Inferior parietal cortex (tissue), 1 donor: ENCODE results near the gene CEP72.
"Not testable (repeated sequence)": the region's sequence is repeated elsewhere in the genome, so short reads cannot be mapped to it uniquely, and the experiment has no call there.

Source experiments
- DNase-seq: peaks from one replicate; pipeline ENCODE4 v3.0.0-alpha.2; 2016; ENCODE audit errors: extremely low spot score

Gene CEP72

DNA sequence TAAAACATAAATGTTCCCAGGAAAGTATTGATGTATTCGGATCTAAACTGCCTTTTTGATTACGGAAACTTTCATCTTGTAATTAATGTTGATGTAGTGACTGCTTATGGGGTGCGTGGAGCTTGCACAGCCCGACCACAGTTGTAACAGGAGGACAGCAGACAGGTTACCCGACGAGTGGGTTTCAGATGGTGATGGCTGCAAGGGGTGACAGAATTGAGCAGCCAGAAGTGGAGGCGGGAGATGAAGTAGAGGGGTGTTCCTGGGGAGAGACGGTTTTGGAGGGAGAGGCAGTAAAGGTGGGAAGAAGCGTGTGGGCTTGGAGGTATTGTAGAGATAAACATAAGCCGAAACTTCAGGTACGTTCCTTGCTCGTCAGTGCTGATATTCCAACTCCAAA, 5.8 kb downstream of the CEP72 start:
- DNase-seq: no peak

DNA sequence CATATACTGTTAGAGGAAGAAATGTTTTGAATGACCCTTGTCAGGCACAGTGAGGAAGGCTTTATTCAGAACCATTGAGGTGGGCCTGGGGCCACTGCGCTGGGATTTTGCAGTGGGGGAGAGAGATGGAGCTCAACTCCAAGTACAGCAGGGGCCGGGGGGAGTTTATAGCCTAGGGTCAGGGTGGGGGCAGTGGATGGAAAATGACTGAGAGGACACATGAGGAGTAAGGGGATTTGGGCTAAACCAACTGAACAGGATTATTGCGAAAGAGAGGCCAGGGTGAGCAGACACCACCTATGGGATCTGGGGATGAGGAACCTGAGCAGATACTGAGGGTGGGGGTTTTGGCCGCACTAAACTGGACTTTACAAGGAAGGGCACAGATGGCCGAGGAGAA, 6.3 kb downstream of the CEP72 start:
- no peak for DNase-seq

DNA sequence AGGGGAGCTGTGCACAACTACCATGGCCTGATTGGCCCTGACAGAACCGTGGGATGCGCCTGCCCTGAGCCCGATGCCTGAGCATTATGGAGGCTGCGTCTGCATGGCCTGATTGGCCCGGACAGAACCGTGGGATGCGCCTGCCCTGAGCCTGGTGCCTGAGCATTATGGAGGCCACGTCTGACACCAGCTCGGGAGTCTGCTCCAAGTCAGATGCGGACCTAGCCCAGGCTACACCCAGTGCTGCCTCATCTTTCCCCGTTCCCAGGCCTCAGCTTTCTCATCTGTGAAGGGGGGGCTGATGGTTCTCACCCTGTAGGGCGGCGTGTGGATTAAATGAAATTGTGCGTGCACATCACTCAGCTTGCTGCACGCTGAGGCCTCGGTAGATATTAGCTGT, 7.3 kb downstream of the CEP72 start:
- DNase-seq: no peak

DNA sequence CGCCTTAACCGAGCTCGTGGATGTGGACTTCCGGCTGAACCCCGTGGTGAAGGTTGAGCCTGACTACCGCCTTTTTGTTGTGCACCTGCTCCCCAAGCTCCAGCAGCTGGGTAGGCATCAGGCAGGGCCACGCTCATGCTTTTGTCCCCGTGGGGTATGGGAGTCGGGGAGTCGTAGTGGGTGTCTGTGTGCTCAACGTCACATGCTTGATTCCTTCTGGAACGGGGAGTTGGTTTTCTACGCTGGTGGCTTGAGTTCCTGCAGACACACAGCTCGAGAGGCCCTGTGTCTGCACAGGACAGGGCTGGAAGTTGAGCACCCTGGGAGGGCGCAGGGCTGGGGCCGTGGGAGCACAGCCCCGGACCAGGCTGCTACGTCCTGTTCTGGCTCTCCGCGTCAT, 8.0 kb downstream of the CEP72 start:
- DNase-seq: no peak

DNA sequence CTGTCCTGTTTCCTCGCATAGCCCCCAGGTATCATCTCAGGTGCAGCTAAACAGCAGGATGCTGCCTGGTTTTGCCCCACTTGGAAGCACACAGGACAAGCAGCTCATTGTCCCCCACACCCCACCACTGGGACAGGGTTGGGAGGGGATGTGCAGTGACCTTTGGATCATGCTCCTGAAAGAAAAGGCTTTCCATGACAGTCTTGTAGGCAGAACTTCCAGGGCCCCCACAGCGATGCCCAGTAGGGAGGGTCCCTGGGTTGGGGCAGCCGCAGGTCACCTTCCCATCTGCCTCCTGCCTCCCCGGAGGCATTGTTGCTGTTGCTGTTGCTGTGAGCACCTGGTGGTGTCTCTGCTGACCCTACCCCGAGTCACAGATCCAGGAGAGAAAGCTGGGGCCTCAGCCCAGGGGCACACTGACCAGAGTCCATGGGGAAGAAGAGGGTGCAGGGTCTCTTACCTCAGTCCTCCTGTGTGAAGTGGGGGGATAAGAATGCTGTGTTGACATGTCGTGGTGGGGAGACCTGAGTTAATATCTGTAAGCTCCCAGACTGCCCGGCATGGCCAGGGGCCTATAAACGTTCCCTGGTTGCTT, 8.5 kb downstream of the CEP72 start:
- DNase-seq: no peak

DNA sequence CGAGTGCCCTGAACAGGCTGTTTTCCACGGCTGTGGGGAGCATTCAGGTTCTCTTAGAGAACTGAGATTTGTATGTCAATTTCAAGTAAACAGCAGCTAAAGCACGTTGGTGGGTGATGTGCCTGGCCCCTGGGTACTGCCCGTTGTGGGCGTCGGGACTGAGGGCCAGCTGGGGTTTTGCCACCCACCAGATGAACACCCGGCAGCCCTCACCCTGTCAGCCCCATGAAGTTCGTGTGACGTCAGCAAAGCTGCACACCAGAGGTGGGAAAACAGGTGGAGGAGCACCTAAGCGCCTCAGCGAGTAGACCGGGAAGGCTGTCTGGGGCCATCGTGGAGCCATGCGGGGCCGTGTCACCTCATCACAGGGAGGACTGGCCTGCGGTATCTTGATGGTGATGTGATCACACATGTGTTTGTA, 9.2 kb downstream of the CEP72 start:
- DNase-seq: no peak

DNA sequence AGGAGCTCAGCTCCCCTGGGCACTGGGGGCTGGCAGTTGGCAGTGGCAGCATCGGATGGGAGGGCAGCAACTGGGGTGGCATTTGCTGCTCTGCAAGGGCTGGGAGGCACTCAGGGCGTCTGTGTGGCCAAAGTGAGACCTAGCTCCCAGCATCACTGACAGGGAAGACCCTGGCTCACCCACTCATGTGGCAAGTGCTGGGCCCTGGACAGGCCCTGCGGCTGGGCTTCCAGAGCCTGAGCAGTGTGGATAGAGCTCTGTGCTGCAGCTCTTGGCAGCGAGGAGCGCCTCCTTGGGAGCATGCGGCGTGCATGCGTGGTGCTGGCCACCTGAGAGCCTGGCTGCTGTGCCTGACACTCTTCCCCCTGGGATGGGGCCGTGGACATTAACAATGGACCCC, 10.2 kb downstream of the CEP72 start:
- no peak for DNase-seq

DNA sequence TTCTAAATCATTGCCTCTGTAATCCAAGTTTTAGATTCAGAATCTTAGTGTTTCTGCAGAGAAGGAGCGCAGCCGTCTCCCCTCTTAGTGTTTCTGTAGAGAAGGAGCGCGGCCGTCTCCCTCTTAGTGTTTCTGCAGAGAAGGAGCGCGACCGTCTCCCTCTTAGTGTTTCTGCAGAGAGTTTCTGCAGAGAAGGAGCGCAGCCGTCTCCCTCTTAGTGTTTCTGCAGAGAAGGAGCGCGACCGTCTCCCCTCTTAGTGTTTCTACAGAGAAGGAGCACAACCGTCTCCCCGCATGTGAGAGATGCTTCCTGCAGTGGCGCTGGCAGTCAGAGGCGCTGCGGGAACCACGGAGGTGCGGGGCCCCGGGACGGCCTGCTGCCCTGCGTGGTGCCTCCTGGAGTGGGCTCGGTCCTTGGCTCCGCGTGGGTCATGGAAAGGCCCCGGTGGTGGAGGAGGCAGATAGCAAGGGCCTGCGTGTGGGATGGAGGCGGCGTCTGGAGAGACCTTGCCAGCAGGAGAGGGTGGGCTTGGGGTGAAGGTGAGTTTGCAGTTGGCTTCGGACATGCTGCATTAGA, 10.9 kb downstream of the CEP72 start:
- DNase-seq: no peak

DNA sequence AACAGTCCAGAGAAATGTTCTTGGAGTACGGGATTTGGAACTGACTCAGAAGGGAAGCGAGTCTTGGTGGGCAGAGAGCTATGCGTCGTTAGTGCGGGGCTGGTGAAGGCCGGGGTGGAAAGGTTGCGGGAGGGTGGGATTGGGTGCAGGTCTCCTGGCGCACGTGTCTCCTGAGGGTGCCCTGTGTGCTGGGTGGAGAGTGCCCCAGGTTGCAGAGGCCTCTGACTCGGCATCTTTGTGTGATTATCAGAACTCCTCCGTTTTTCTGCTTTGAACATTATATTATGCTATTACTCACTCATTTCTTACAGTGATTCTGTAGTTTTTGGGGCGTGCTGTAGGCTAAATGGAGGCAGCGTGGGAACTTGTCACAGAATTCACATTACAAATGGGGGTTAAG, 11.4 kb downstream of the CEP72 start:
- DNase-seq: no peak

DNA sequence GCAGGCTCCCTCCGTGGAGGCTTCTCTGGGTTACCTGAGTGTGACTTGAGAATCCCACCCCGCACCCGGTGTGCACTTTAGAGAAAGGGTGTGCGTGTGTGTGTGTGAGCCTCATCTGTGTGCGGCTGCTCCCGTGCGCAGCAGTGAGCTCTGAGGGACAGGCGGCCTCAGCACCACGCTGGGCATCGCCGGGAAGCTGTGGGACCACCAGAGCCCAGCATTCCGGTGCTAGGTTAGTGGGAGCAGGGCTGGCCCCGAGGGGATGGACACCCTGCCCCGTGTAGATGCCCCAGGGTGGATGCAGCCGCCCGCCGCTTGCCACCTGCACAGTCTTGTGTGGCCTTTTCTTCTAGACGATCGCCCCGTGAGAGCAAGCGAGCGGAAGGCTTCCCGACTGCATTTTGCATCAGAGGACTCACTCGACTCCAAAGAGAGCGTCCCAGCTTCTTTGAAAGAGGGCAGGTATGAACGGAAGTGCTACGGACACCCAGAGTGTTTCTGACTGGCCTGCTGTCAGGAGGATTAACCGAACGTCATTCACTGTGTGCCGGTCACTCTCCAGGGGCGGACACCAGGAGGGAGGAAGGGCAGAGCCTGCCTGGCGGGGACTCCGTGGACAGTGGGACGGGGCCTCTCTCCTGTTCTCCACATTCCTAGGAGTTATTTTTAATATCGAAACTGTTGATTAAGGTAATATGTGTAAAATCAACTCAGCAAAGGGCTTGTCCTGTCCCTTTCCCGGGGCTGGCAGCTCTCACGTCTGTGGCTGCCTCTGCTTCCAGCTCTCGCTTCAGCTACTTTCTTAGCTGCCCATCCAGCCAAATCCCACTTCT, 12.2 kb downstream of the CEP72 start:
- no peak for DNase-seq

DNA sequence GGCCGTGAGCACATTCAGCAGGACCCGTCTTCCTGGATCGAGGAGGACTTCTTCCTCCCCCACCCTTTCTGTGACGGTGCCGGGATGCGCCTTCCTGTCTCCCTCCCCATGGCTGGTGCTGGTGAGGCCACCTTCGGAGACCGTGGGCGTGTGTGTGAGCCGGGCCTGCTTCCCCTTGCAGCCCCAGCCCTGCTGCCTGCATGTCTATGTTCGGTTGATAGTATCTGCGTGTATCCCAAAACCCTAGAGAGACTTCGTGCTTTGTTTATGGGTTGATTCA, 12.8 kb downstream of the CEP72 start:
- DNase-seq: no peak

DNA sequence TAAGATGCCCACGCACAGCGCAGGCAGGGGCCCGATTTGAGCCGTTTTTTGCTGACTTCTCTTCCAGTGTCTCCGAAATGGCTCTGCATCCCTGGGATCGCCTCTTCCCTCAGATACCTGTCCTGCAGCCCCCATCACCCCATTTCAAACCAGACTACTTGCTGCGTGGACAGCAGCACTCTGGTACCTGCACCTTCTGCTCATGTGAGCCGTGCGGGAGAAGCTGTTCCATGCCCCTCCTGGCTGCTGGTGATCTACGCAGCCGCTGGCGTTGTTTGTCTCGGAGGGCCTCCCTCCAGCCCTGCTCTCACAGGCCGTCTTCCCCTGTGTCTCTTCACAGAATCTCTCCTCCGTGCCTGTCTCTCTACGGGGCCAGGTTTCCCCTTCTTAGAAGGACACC, 13.4 kb downstream of the CEP72 start:
- DNase-seq: no peak

DNA sequence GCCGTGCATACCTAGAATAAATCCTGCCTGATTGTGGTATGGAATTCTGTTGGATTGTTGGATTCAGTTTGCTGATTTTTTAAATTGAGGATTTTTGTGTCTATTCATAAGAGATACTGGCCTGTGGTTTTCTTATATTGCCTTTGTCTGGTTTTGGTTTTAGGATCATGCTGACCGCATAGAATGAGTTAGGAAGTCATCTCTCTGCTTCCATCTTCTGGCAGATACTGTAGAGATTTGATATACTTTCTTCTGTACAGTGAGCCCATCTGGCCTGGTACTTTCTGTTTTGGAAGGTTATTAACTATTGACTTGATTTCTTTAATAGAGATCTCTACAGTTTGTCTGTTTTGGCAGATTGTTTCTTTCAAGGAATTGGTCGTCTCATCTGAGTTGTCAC, 14.7 kb downstream of the CEP72 start:
- no peak for DNase-seq

DNA sequence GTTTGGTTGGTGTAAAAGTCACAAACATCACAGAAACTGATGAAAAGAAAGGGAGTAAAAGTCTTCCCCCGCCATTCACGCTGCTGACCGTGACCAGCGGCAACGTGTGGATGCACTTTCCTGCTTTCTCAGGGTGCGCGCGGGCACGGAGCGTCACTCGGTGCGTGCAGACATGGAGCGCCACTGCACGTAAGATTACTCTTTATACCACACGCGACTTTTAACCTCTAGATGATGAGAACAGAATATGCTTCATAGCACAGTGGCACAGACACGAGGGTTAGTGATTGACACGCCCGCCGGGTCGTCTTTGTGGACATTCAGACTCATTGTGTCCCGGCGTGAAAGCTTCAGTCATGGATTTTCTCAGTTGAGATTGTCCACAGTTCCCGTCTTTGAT, 15.7 kb downstream of the CEP72 start:
- DNase-seq: no peak

DNA sequence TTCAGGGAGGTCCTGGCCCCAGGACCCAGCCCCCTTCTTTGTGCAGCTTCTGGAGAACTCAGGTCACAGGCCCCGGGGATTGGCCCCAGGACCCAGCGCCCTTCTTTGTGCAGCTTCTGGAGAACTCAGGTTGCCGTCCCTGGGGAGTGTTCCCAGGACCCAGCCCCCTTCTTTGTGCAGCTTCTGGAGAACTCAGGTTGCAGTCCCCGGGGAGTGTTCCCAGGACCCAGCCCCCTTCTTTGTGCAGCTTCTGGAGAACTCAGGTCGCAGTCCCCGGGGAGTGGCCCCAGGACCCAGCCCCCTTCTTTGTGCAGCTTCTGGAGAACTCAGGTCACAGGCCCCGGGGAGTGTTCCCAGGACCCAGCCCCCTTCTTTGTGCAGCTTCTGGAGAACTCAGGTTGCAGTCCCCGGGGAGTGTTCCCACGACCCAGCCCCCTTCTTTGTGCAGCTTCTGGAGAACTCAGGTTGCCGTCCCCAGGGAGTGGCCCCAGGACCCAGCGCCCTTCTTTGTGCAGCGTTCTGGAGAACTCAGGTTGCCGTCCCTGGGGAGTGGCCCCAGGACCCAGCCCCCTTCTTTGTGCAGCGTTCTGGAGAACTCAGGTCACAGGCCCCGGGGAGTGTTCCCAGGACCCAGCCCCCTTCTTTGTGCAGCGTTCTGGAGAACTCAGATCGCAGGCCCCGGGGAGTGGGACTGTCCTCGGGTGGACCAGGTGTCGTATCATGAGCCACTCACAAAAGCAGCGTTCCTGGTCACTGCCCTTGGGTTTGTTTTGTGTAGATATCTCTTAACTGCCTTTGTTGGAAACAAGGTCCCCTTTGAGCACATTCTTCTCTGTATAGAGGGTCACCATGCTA, 16.4 kb downstream of the CEP72 start:
- DNase-seq: not testable (repeated sequence)

DNA sequence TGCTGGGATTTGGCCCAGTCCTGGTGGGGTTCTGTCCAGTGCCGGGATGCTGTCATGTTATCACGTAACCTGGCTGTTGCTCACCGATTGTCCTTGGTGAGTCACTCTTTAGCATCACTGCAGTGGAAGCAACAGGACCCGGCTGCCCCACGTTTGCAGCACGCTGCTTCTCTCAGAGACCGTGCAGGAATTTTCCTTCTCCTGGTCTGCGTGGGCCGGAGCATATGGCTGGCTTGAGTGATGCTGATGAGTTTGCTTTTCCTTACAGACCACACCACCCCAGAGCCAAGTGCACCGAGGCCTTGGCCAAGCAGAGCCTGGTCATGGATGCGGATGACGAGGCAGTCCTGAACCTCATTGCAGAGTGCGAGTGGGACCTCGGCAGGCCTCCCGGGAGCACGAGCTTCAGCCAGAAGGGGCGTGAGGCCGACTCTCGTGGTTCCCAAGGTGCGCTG, 21.4 kb downstream of the CEP72 start:
- no peak for DNase-seq

DNA sequence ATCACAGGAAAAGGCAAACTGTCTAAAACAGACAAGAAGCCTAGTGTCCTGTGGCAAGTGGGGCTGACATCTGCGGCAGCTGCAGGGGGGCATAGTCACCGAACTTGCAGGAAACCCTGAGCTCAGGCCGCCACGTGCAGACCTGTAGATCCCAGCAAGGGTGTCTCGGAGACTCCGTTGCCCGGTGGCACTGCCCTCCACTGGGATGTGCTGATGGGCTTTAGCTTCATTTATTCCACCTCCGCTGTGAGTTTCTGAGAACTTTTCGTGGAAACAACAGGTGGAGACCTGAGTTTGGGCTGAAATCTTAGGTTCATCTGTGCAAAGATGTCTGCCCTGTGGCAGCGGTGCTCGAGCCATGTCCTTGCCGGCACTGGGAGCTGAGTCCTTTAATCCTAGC, 22.1 kb downstream of the CEP72 start:
- no peak for DNase-seq

DNA sequence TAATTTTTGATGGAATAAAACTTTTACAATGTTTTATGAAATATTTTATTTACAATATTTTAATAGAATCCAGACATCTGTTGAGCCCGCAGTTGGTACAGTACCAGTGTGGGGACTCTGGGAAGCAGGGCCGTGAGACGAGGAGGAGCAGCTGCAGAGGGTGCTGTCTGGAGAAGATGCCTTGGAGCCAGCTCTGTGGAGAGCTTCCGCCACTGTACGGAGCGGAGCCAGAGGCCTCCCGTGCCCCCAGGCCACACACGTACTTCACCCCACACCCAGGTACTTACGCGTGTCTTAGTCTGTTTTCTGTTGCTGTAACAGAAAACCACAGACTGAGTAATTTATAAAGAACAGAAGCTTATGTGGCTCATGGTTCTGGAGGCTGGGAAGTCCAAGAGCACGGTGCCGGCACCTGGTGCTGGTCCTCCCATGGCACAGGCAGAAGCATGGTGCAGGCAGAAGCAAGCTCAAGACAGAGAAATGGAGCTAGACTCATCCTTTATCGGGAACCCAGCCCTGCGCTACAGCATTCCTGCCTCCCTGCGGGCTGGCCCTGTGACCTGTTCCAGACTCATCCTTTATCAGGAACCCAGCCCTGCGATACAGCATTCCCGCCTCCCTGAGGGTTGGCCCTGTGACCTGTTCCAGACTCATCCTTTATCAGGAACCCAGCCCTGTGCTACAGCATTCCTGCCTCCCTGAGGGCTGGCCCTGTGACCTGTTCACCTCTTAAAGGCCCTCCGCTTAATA, 23.3 kb downstream of the CEP72 start:
- no peak for DNase-seq

DNA sequence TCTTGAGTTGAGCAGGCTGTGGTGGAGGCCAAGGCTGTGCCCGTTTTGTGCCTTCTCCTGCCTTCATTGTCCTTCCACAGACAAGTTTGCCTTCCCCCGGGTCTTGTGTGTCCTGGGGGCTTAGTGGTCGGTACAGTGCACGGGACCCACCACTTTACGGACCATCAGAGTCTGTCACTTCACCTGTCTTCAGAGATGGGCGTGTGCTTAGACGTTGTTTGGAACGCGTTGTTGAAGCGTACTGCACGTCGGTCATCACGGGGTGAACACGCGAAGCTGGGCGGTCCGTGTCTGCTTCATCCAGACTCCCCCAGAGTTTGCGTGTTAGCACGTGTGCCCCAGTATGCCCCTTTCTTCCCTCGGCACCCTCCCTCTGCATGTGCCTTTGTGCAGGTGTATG, 24.8 kb downstream of the CEP72 start:
- no peak for DNase-seq

DNA sequence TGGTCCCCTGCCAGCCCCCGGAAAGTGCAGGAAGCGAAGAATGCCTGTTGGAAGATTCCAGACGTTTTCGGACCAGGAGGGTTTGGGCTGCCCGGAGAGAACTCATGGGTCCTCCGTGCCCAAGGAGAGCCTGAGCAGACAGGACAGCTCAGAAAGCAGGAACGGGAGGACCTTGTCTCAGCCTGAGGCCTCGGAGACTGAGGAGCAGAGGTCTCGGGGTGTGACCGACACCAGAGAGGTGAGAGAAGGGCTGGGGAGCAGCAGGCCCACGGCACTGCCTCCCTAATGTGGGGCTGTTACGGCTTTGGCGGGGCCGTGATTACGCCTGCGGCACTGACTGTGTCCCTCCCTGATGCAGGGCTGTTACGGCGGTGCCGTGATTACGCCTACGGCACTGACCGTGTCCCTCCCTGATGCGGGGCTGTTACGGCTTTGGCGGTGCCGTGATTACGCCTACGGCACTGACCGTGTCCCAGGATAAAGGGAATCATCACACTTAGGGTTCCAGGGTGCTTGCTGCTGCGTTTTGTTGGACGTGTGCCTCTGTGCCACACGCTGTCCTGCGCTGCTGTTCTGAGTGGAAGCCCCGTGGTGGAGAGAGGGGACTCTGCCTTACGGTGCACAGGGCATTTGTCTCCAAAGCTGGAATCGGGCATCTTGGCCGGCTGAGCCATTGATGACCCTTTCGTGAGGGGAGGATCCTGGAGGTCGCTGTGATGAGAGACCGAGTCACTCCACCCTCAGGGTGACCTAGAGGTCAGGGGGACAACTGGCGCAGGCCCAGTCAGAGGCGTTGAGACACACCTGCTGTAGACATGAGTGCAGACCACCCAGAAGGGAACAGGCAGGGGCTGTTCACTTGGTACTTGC, 25.7 kb downstream of the CEP72 start:
- DNase-seq: no peak
